Measurements from ENCODE around the gene SPATA4. TPM values are rescaled to one million over a fixed set of nuclear protein-coding genes. Genes with fewer than 3 reads are reported as not detected.

SPATA4 gene
- total and polyA plus RNA-seq, 2 donors (not counting 3 experiments of a cell fraction or from before 2014, with no cell fraction given): not detected

- POLR2A ChIA-PET: no interaction called here
- no peak overlapping the region for H3K9ac ChIP-seq (replicated peaks; ENCODE audit: extremely low read depth, insufficient read depth, low read length)
- H3K27me3 ChIP-seq (ENCODE audit: control insufficient read depth in 2 of 2, insufficient read depth in 2 of 2, low read length in 2 of 2): no peaks in the 10 kb centered on the region
- no peaks in the 10 kb centered on the region for H3K4me1 ChIP-seq (ENCODE audit: control insufficient read depth, extremely low read depth, insufficient read depth, low read length)
- H3K9me1 ChIP-seq (replicated peaks; ENCODE audit: control insufficient read depth, extremely low read depth, insufficient read depth, low read length): no peaks in the 10 kb centered on the region
- CTCF ChIA-PET: interaction anchor here (1.0 kb wide), 1 partner anchor 16 kb away, joined by 3 read pairs; no protein-coding TSS in a partner anchor
- no peak for FAIRE-seq
- no peaks in the 10 kb centered on the region for H3K9me3 ChIP-seq (replicated peaks; ENCODE audit: control insufficient read depth, insufficient read depth, low read length)
- H3K36me3 ChIP-seq (ENCODE audit: control insufficient read depth in 2 of 2, extremely low read depth in 1 of 2, insufficient read depth in 2 of 2, low read length in 2 of 2): no peaks in the 10 kb centered on the region
- no peak overlapping the region for H3K27ac ChIP-seq (ENCODE audit: insufficient read depth, low read depth, low read length)
- BruUV-seq (replicated peaks): no TSS peak
- intact Hi-C loops (cut with micrococcal nuclease): no loop called here
- no peak overlapping the region for H3K4me3 ChIP-seq (replicated peaks in 1 of 3; ENCODE audit: insufficient read depth in 1 of 3, low read depth in 1 of 3, low read length in 3 of 3)
- dilution Hi-C loops (cut with MboI; ENCODE audit: extremely low pct_ligation_motif_present, low sequenced_read_pairs): no loop called here
- no peak overlapping the region for H2AFZ ChIP-seq (ENCODE audit: low read depth, low read length)
- H3K79me2 ChIP-seq (ENCODE audit: control insufficient read depth, insufficient read depth, low read length): no peaks in the 10 kb centered on the region
- H3K4me2 ChIP-seq (ENCODE audit: insufficient read depth, low read length): no peak overlapping the region
- H4K20me1 ChIP-seq (replicated peaks; ENCODE audit: control insufficient read depth, extremely low read depth, insufficient read depth, low read length): no peaks in the 10 kb centered on the region
- DNase-seq (ENCODE audit: low read depth, low spot score): no peak
- TF ChIP-seq MAX (IDR thresholded peaks at IDR 0.05; ENCODE audit: insufficient read depth, insufficient read length) (no peak), EZH2 (IDR thresholded peaks at IDR 0.05; ENCODE audit: borderline replicate concordance, low read depth, low read length, severe bottlenecking) (no peak), CTCF (IDR thresholded peaks at IDR 0.05; ENCODE audit: extremely low read depth in 1 of 2, insufficient read depth in 1 of 2, low read depth in 1 of 2, low read length in 2 of 2) (no peak), POLR2AphosphoS5 (IDR thresholded peaks at IDR 0.05; ENCODE audit: insufficient read depth, low read depth, low read length) (no peak), MYC (IDR thresholded peaks at IDR 0.05; ENCODE audit: low read depth, low read length) (no peak), POLR2A (IDR thresholded peaks at IDR 0.05; ENCODE audit: low read depth, low read length) (no peak), JUN (IDR thresholded peaks at IDR 0.05; ENCODE audit: borderline replicate concordance, insufficient read depth, insufficient read length, low read depth) (no peak), FOS (IDR thresholded peaks at IDR 0.05; ENCODE audit: borderline replicate concordance, insufficient read depth, low read length) (no peak), GATA2 (IDR thresholded peaks at IDR 0.05; ENCODE audit: insufficient read depth, insufficient read length, low read depth, low read length) (no peak)
These were observed 31.4 kb upstream of the SPATA4 start for GRCh38 chr4:176226736-176227135.

All from endothelial cell of umbilical vein (primary cell).